ENCODE results near the gene C8B. TPM values are rescaled to one million over a fixed set of nuclear protein-coding genes. Genes with fewer than 3 reads are reported as not detected.

Gene C8B
- total and polyA plus RNA-seq, 2 donors (not counting 1 experiment from before 2014, with no cell fraction given) = not detected

DNA sequence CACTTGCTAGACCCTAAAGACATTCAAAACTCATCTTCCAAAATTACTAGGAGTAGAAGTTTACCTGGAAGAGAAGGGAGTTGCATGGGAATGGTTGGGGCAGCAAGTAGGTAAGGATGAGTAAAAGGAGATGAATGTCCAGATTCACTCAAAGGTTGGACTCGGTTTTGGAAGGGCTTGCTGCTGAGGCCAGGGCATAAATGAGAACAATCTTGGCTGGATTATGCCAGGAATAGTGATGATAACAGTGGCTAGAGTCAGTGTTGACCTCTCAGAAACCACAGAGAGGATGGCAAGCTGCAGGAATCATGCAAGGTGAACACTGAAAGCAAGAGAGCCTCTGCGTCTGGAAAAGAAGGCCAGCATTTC is 67.8 kb downstream of the C8B start:
- Mint-ChIP-seq H3K4me3 (no peak overlapping the region), H3K4me1 (no peaks in the 10 kb centered on the region), H3K27me3 (peaks cover 2% of the 10 kb centered on the region), H3K9me3 (ENCODE audit: insufficient read depth) (no peaks in the 10 kb centered on the region), H3K27ac (no peak overlapping the region)
- H3K9ac ChIP-seq (ENCODE audit: low read length) = no peak overlapping the region
- no peak for TF ChIP-seq EZH2 (IDR thresholded peaks at IDR 0.05; ENCODE audit: borderline replicate concordance, insufficient read depth, low read depth, low read length, poor library complexity, severe bottlenecking)
- TF ChIP-seq, protein P1, sequence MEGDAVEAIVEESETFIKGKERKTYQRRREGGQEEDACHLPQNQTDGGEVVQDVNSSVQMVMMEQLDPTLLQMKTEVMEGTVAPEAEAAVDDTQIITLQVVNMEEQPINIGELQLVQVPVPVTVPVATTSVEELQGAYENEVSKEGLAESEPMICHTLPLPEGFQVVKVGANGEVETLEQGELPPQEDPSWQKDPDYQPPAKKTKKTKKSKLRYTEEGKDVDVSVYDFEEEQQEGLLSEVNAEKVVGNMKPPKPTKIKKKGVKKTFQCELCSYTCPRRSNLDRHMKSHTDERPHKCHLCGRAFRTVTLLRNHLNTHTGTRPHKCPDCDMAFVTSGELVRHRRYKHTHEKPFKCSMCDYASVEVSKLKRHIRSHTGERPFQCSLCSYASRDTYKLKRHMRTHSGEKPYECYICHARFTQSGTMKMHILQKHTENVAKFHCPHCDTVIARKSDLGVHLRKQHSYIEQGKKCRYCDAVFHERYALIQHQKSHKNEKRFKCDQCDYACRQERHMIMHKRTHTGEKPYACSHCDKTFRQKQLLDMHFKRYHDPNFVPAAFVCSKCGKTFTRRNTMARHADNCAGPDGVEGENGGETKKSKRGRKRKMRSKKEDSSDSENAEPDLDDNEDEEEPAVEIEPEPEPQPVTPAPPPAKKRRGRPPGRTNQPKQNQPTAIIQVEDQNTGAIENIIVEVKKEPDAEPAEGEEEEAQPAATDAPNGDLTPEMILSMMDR (IDR thresholded peaks at IDR 0.05) = no peak
- H3K4me3 ChIP-seq (ENCODE audit: control extremely low read depth in 1 of 5, extremely low read depth in 1 of 5, insufficient read depth in 1 of 5, low read depth in 2 of 5, low read length in 4 of 5) = no peak overlapping the region
- no peaks in the 10 kb centered on the region for H3K9me3 ChIP-seq (ENCODE audit: control extremely low read depth in 1 of 3, control insufficient read depth in 2 of 3, insufficient read depth in 1 of 3, low read length in 2 of 3)
- WGBS (ENCODE audit: insufficient coverage) = 89% methylated on average over 2 of the region's 2 CpGs
- no peaks in the 10 kb centered on the region for H3K4me1 ChIP-seq (ENCODE audit: control insufficient read depth in 2 of 2, insufficient read depth in 2 of 2, low read length in 2 of 2)
- ATAC-seq (ENCODE audit: low read depth) (no peak), DNase-seq (no peak)
- H4K20me1 ChIP-seq (ENCODE audit: control insufficient read depth, insufficient read depth, low read length, poor library complexity, severe bottlenecking) = no peaks in the 10 kb centered on the region
- ChIA-PET CTCF (no interaction called here), POLR2A (no interaction called here)
- no peak overlapping the region for H3K27ac ChIP-seq (ENCODE audit: low read length in 2 of 2)
- no peaks in the 10 kb centered on the region for H3K79me2 ChIP-seq (ENCODE audit: control insufficient read depth, insufficient read depth, low read length)
- no peaks in the 10 kb centered on the region for H3K27me3 ChIP-seq (replicated peaks in 1 of 4; ENCODE audit: control extremely low read depth in 1 of 4, control insufficient read depth in 3 of 4, insufficient read depth in 4 of 4, low read length in 3 of 4)
- intact Hi-C loops (cut with micrococcal nuclease) = no loop called here
- H2AFZ ChIP-seq (ENCODE audit: insufficient read depth, low read depth, low read length, poor library complexity, severe bottlenecking) = no peak overlapping the region
- no peak overlapping the region for H3K4me2 ChIP-seq (replicated peaks; ENCODE audit: low read depth, low read length, poor library complexity, severe bottlenecking)
- H3K36me3 ChIP-seq (replicated peaks in 1 of 2; ENCODE audit: control extremely low read depth in 1 of 2, control insufficient read depth in 1 of 2, extremely low read depth in 1 of 2, insufficient read depth in 2 of 2, low read length in 1 of 2) = no peaks in the 10 kb centered on the region

DNA sequence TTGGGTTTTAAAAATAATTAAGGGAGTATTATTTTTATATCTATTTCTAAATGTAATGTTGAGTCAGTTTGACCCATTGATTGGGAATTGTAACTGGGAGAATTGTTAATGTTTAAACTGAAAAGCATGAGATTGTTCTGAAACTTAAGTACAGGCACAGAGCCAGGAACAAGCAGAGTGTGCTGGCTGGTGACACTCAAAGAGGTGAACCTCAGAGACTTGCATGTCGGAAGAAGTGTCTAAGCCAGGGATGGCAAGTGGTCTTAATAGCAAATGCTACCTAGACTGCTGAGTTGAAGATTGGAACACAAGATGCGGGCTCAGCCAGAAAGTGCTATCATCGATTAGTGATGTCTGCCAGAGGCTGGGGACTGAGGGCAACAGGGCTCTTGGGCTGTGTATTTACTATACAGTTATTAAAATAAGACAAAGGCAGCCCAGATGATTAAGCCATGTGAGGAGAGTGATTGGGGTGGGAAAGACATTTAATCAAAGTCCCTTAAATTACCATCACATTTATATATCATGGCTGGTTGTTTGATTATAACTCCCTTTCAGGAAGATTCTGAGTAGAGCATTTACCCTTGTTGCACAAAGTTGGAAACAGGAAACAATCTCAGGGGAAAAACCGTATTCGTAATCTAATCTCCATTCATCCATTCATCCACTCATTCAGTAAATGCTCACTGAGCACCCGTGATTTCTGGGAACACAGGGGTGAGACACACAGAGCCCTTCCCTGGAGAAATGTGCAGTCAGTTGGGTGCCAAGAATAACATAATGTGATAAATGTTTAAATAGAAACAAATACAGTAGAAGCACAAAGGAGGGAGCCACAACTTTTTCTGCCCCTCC is 68.4 kb downstream of the C8B start:
- WGBS (ENCODE audit: insufficient coverage) = 95% methylated on average over 3 of the region's 6 CpGs
- DNase-seq = no peak
- ATAC-seq (ENCODE audit: low read depth) = no peak
- no peak overlapping the region for H2AFZ ChIP-seq (ENCODE audit: insufficient read depth, low read depth, low read length, poor library complexity, severe bottlenecking)
- H3K36me3 ChIP-seq (replicated peaks in 1 of 2; ENCODE audit: control extremely low read depth in 1 of 2, control insufficient read depth in 1 of 2, extremely low read depth in 1 of 2, insufficient read depth in 2 of 2, low read length in 1 of 2) = no peaks in the 10 kb centered on the region
- H3K4me1 ChIP-seq (ENCODE audit: control insufficient read depth in 2 of 2, insufficient read depth in 2 of 2, low read length in 2 of 2) = no peaks in the 10 kb centered on the region
- no peaks in the 10 kb centered on the region for H3K9me3 Mint-ChIP-seq (ENCODE audit: insufficient read depth)
- H3K27ac ChIP-seq (ENCODE audit: low read length in 2 of 2) = no peak overlapping the region
- no peaks in the 10 kb centered on the region for H3K27me3 ChIP-seq (replicated peaks in 1 of 4; ENCODE audit: control extremely low read depth in 1 of 4, control insufficient read depth in 3 of 4, insufficient read depth in 4 of 4, low read length in 3 of 4)
- intact Hi-C loops (cut with micrococcal nuclease) = no loop called here
- peaks cover 2% of the 10 kb centered on the region for H3K27me3 Mint-ChIP-seq
- H3K9me3 ChIP-seq (ENCODE audit: control extremely low read depth in 1 of 3, control insufficient read depth in 2 of 3, insufficient read depth in 1 of 3, low read length in 2 of 3) = no peaks in the 10 kb centered on the region
- CTCF ChIA-PET = interaction anchor here (1.1 kb wide), 1 partner anchor 65 kb away, joined by 3 read pairs; no protein-coding TSS in a partner anchor
- no peak overlapping the region for H3K4me3 Mint-ChIP-seq
- no peak overlapping the region for H3K27ac Mint-ChIP-seq
- POLR2A ChIA-PET = no interaction called here
- no peak overlapping the region for H3K9ac ChIP-seq (ENCODE audit: low read length)
- H3K79me2 ChIP-seq (ENCODE audit: control insufficient read depth, insufficient read depth, low read length) = no peaks in the 10 kb centered on the region
- no peaks in the 10 kb centered on the region for H3K4me1 Mint-ChIP-seq
- no peak overlapping the region for H3K4me2 ChIP-seq (replicated peaks; ENCODE audit: low read depth, low read length, poor library complexity, severe bottlenecking)
- no peaks in the 10 kb centered on the region for H4K20me1 ChIP-seq (ENCODE audit: control insufficient read depth, insufficient read depth, low read length, poor library complexity, severe bottlenecking)
- TF ChIP-seq, protein P1 (IDR thresholded peaks at IDR 0.05) = no peak
- no peak for TF ChIP-seq EZH2 (IDR thresholded peaks at IDR 0.05; ENCODE audit: borderline replicate concordance, insufficient read depth, low read depth, low read length, poor library complexity, severe bottlenecking)
- no peak overlapping the region for H3K4me3 ChIP-seq (ENCODE audit: control extremely low read depth in 1 of 5, extremely low read depth in 1 of 5, insufficient read depth in 1 of 5, low read depth in 2 of 5, low read length in 4 of 5)

All from B cell (primary cell).